Activated CD8-positive, alpha-beta T cell treated with anti-CD3 and anti-CD28 coated beads for 36 hours (primary cell): ENCODE data around the gene CEBPA. TPM values are rescaled to one million over a fixed set of nuclear protein-coding genes. Genes with fewer than 3 reads are reported as not detected.

Experiments used
- ATAC-seq: fragments of 200-7000 bp; cut with Tn5 transposase; one replicate; pipeline ENCODE4 v1.10.0; 2021; ENCODE audit warnings: mild to moderate bottlenecking, moderate library complexity
- CTCF ChIA-PET: fragments of 350-600 bp; sonication (Branson Sonifier 250); formaldehyde crosslinking; loops from one replicate; lab custom pipeline; 2021; ENCODE audit warnings: antibody characterized with exemption; lab: Charles Lee
- POLR2A ChIA-PET: fragments of 350-600 bp; sonication (Branson Sonifier 250); formaldehyde crosslinking; loops from one replicate; lab custom pipeline; 2021; ENCODE audit warnings: antibody characterized with exemption; lab: Charles Lee
- DNase-seq: peaks from one replicate; pipeline ENCODE4 v3.0.0-alpha.2; 2020
- H3K27ac Mint-ChIP-seq: one replicate; pipeline ENCODE4 v1.8.0; 2021; ENCODE audit warnings: mild to moderate bottlenecking, mixed read lengths
- H3K27me3 Mint-ChIP-seq: one replicate; pipeline ENCODE4 v1.8.0; 2021; ENCODE audit warnings: mixed read lengths
- H3K36me3 Mint-ChIP-seq: one replicate; pipeline ENCODE4 v1.8.0; 2021; ENCODE audit warnings: low read depth, mixed read lengths
- H3K4me1 Mint-ChIP-seq: one replicate; pipeline ENCODE4 v1.8.0; 2021; ENCODE audit warnings: low read depth, mixed read lengths
- H3K4me3 Mint-ChIP-seq: one replicate; pipeline ENCODE4 v1.8.0; 2021; ENCODE audit warnings: mild to moderate bottlenecking, moderate library complexity, mixed read lengths
- H3K9me3 Mint-ChIP-seq: one replicate; pipeline ENCODE4 v1.8.0; 2021; ENCODE audit warnings: mixed read lengths
- intact Hi-C: fragments of 100-400 bp; cut with micrococcal nuclease; formaldehyde crosslinking; loops from one replicate; pipeline ENCODE4 v1.10.0; 2022
- total RNA-seq, 2 experiments: library from RNA; stranded (reverse); gene quantifications; one replicate each; pipeline ENCODE4 v1.2.3, GENCODE V29; 2021
- TF ChIP-seq, protein P1 (sequence below): fragments of 200-600 bp; IDR thresholded peaks from one replicate; pipeline ENCODE4 v1.8.0; 2022; ENCODE audit warnings: antibody characterized with exemption, mild to moderate bottlenecking

The CEBPA gene
- total RNA-seq, 2 experiments from 2014 or later, result 0.34 to 0.45 TPM

DNA sequence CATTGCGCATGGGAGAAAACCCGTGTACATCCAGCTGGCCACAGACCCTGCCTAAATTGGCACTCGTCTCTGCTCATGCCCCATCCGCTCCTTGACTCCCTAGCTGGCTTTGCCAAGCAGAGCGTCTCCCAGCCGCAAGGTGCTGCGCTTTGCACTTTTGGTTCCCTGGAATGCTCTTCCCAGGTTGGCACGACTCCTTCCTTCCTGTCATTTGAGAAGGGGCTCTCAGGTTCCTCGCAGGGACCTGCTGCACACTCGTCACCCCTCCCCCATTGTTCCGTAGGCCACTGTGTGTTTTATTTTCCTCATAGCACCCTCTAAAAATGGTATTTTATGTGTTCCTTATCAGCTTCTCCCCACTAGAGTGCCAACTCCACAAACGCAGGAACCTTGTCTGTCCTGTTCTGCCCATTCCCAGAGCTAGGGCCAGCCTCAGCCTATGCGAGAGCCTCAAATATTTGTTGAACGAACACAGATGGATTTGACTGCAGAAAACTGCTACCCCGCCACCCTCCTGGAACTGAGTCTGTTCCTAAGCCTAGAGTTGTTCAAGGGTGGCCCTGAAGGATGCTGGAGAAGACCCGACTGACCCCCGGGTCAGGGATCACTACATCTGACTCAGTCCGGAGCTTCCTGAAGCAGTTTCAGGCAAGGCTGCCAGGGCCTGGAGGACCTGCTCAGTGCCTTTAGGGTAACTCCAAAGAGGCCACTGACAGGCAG is 8.4 kb upstream of the CEBPA start:
- H3K4me3 Mint-ChIP-seq, result no peak overlapping the region
- DNase-seq, result no peak
- peaks cover 22% of the 10 kb centered on the region for H3K27me3 Mint-ChIP-seq
- no peaks in the 10 kb centered on the region for H3K9me3 Mint-ChIP-seq
- no peaks in the 10 kb centered on the region for H3K36me3 Mint-ChIP-seq
- ChIA-PET POLR2A (interaction anchor here (0.7 kb wide), 1 partner anchor 39 kb away, joined by 4 read pairs; no protein-coding TSS in a partner anchor), CTCF (interaction anchor here (1.3 to 1.8 kb wide), 2 partner anchors 30 to 185 kb away, joined by 3 to 6 read pairs; no protein-coding TSS in a partner anchor)
- intact Hi-C loops, result no loop called here
- TF ChIP-seq, protein P1, sequence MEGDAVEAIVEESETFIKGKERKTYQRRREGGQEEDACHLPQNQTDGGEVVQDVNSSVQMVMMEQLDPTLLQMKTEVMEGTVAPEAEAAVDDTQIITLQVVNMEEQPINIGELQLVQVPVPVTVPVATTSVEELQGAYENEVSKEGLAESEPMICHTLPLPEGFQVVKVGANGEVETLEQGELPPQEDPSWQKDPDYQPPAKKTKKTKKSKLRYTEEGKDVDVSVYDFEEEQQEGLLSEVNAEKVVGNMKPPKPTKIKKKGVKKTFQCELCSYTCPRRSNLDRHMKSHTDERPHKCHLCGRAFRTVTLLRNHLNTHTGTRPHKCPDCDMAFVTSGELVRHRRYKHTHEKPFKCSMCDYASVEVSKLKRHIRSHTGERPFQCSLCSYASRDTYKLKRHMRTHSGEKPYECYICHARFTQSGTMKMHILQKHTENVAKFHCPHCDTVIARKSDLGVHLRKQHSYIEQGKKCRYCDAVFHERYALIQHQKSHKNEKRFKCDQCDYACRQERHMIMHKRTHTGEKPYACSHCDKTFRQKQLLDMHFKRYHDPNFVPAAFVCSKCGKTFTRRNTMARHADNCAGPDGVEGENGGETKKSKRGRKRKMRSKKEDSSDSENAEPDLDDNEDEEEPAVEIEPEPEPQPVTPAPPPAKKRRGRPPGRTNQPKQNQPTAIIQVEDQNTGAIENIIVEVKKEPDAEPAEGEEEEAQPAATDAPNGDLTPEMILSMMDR, result no peak
- no peak for ATAC-seq
- H3K4me1 Mint-ChIP-seq, result no peaks in the 10 kb centered on the region
- no peak overlapping the region for H3K27ac Mint-ChIP-seq

DNA sequence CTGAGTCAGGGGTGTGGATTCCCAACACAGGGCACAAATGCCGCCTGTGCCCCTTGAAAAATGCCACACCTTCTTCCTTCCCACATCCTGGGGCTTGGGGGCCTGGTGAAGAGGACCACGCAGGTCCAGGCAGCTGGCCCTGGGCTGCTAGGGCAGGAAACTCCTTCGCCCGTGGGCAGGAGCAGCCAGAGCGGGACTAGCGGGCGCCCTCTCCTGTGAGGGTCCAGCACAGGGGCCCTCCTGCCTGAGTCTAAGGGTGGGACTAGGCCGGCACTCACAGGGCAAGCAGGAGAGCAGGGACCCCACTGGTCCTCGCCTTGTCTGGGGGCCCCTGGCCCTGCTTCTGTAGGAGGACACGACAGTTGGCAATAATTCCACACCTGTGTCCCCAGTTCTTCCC is 7.5 kb upstream of the CEBPA start:
- H3K4me3 Mint-ChIP-seq, result no peak overlapping the region
- H3K4me1 Mint-ChIP-seq, result no peaks in the 10 kb centered on the region
- peaks cover 29% of the 10 kb centered on the region for H3K27me3 Mint-ChIP-seq
- no peaks in the 10 kb centered on the region for H3K36me3 Mint-ChIP-seq
- TF ChIP-seq, protein P1, result no peak
- no peak overlapping the region for H3K27ac Mint-ChIP-seq
- POLR2A ChIA-PET, result no interaction called here
- ATAC-seq (no peak), DNase-seq (no peak)
- intact Hi-C loops, result no loop called here
- CTCF ChIA-PET, result no interaction called here
- H3K9me3 Mint-ChIP-seq, result no peaks in the 10 kb centered on the region

DNA sequence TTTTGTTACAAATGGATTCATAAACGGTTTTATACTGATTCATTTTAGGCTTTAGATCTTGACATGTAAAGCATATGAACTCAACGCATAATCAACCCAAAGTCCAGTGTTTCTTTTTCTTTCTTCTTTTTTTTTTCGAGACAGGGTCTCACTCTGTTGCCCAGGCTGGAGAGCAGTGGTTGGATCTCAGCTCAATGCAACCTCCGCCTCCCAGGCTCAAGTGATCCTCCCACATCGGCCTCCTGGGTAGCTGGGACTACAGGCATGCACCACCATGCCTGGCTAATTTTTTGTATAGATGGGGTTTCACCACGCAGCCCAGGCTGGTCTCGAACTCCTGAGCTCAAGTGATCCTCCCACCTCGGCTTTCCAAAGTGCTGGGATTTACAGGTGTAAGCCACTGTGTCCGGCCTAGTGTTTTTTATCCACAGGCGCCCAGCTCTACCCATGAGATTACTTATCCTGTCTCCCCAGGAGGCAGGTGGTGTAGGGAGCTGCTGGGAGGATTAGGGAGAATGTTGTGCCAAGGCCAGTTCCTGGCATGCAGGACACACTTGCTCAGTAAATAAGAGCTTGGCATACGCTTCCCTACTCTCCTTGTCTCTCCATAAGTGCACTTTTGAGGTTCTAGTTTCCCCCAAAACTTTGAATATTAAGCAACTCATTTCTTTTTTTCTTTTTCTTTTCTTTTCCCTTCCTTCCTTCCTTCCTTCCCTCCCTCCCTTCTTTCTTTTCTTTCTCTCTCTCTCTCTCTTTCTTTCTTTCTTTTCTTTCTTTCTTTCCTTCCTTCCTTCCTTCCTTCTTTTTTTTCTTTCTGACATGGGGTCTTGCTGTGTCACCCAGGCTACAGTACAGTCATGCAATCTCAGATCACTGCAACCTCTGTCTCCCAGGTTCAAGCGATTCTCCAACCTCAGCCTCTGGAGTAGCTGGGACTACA is 4.8 kb upstream of the CEBPA start:
- H3K4me3 Mint-ChIP-seq, result no peak overlapping the region
- no peak for ATAC-seq
- no peaks in the 10 kb centered on the region for H3K4me1 Mint-ChIP-seq
- H3K27ac Mint-ChIP-seq, result no peak overlapping the region
- peaks cover 38% of the 10 kb centered on the region for H3K27me3 Mint-ChIP-seq
- no peaks in the 10 kb centered on the region for H3K36me3 Mint-ChIP-seq
- ChIA-PET CTCF (no interaction called here), POLR2A (no interaction called here)
- DNase-seq, result no peak
- H3K9me3 Mint-ChIP-seq, result no peaks in the 10 kb centered on the region
- TF ChIP-seq, protein P1, result no peak
- intact Hi-C loops, result no loop called here

DNA sequence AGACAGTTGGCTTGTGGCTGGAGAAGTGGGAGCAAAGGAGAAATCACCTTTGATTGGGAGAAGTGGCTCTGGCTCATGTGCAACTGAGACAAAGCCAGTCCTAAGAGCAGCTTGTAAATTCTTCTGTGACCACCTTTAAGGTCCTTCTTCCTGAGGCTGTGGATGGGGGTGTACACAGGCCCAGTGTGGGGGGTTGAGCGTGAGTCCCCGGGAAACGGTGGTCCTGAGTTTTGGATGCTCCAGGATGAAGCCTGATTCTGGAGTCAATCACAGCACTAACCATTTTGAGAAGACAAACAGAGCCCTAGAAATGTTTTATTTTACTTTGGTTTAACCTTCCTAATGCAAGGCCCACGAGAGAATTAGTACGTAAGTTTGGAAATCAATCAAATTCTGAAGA is 3.9 kb upstream of the CEBPA start:
- CTCF ChIA-PET, result no interaction called here
- H3K4me1 Mint-ChIP-seq, result no peaks in the 10 kb centered on the region
- no peak overlapping the region for H3K4me3 Mint-ChIP-seq
- DNase-seq (no peak), ATAC-seq (no peak)
- H3K36me3 Mint-ChIP-seq, result no peaks in the 10 kb centered on the region
- no peak overlapping the region for H3K27ac Mint-ChIP-seq
- TF ChIP-seq, protein P1, result no peak
- POLR2A ChIA-PET, result no interaction called here
- intact Hi-C loops, result no loop called here
- no peaks in the 10 kb centered on the region for H3K9me3 Mint-ChIP-seq
- H3K27me3 Mint-ChIP-seq, result peaks cover 38% of the 10 kb centered on the region
